HG03135 (cell line): ENCODE data around the gene CLCNKB.
"Not testable (repeated sequence)": the region's sequence is repeated elsewhere in the genome, so short reads cannot be mapped to it uniquely, and the experiment has no call there.

Source experiments
- ATAC-seq: cut with Tn5 transposase; IDR thresholded peaks from one replicate; pipeline ENCODE4 v1.9.1; 2021; ENCODE audit warnings: mild to moderate bottlenecking, moderate library complexity; ENCODE audit not compliant: unreplicated experiment

Gene CLCNKB

DNA sequence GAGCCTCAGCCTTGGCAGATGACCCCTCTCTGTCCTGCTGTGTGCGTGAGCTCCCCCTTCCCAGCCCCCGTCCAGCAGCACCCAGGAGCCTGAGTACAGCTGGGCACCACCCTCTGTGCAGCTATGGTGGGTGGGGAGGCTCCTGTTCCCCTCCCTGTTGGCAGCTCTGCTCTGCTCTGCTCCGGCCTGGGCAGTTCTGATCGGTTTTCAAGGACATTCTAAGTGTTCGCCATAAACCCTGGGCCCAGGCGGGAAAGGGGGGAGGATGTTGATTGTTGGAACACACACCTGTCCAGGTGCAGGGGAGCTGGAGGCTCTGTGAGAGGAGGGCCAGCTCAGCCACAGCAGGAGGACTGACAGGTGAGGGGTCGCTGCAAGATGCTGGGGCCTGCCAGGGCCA, at the start of gene CLCNKB:
Gene CLCNKB, plus strand, starts transcription at position 262 of the 400 bp plus-strand sequence. CDS start 711 bp downstream, outside the sequence.
- ATAC-seq = no peak

DNA sequence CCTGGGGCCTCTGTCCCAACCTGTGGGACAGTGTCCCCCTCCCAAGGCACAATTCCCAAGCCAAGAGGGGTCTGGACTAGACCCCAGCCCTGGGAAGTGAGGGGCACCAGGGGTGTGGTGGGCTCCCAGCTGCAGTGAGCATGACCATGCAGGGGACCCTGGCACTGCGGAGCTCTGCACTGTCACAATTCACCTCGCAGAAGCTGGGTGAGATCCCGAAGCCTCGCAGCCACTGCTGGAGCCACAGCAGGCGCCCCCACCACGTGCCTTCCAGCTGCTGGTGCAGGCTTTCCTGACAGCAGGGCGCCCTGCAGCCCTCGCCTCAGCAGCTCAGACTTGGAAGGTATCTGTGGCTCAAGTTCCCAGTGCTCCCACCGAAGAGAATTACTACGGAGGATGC, 49.5 kb upstream of the CLCNKB start:
- ATAC-seq = no peak

GRCh38 chr1:15994590-15995351, 48.8 kb upstream of the CLCNKB start:
- no peak for ATAC-seq

GRCh38 chr1:15997076-15997585, 46.5 kb upstream of the CLCNKB start:
- no peak for ATAC-seq

GRCh38 chr1:15997637-15998280, 45.8 kb upstream of the CLCNKB start:
- no peak for ATAC-seq

DNA sequence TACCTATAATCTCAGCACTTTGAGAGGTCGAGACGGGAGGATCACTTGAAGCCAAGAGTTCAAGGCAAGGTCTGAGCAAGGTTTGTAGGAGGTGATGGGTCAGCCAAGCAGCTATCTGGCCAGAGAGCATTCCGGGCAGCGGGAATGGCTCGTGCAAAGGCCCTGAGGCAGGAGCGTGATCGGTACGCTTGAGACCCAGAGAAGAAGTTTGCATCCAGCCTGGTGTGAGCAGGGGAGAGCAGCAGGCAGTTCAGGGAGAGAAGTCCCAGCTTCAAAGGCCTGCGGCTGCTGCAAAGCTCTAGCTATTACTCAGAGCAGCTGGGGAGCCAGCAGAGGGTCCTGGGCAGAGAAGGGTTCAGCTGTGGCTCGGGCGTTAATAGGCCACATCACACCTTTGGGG, 44.7 kb upstream of the CLCNKB start:
- no peak for ATAC-seq

- not testable (repeated sequence) for ATAC-seq
These were observed 42.3 kb upstream of the CLCNKB start for GRCh38 chr1:16001274-16001673.

DNA sequence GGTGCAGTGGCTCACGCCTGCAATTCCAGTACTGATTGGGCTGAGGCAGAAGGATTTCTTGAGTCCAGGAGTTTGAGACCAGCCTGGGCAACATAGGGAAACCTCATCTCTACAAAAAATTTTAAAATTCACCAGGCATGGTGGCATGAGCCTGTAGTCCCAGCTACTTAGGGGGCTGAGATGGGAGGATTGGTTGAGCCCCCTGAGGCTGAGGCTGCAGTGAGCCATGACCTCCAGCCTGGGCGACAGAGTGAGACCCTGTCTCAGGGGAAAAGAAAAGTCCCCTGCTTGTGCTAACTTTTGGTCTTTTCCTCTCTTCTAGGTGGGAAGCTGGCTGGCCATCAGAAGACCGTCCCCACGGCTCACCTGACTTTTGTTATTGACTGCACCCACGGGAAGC, 38.0 kb upstream of the CLCNKB start:
- ATAC-seq = no peak

DNA sequence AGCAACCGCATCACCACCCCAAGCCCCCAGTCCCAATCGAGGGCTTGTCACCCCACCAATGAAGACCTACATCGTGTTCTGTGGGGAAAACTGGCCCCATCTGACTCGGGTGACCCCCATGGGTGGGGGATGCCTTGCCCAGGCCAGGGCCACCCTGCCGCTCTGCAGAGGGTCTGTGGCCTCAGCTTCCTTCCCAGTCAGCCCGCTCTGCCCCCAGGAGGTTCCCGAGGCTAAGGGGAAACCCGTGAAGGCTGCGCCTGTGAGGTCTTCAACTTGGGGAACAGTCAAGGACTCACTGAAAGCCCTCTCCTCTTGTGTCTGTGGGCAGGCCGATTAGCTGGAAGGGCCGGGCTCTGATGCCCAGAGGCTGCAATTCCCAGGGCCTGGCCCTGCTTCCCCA, 37.6 kb upstream of the CLCNKB start:
- no peak for ATAC-seq

- no peak for ATAC-seq
These were observed 36.8 kb upstream of the CLCNKB start for GRCh38 chr1:16006552-16007485.

- no peak for ATAC-seq
These were observed 35.8 kb upstream of the CLCNKB start for GRCh38 chr1:16007671-16008341.

DNA sequence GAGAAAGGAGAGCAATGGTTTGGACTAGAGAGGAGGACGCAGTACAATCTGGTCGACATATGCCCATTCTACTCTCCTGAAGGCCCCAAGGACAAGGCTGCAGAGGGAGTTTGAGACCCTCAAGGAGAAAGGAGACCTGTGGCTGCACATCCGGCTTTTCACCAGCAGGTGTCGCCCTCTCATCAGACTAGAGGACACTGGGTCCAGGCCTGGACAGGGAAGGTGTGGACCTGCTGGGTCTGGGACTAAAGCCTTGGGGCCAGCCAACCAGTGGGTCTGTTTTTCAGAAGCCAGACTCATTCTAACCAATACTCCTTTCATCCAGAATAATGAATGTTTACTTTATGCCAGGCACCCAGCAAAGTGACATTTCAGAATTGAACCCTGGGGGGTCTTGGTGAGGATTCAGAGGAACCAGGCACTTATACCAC, 34.5 kb upstream of the CLCNKB start:
- ATAC-seq = no peak

- no peak for ATAC-seq
These were observed 33.9 kb upstream of the CLCNKB start for GRCh38 chr1:16009678-16010077.

DNA sequence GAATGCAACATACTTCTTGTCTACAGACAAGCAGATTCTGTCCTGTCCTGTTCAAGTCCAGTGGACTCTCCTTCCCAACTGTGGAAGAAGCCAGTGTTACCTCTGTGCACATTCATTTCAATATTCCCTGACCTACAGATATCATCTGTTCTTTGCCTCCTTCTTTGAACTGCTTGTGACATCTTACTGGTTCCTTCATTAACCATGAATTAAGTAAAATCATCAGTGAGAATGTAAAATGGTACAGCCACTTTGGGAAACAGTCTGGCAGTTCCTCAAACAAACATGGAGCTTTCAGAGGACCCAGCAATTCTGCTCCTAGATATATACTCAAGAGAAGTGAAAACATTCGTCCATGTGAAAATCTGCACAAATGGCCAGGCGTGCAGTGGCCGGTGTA, 32.7 kb upstream of the CLCNKB start:
- ATAC-seq = no peak

DNA sequence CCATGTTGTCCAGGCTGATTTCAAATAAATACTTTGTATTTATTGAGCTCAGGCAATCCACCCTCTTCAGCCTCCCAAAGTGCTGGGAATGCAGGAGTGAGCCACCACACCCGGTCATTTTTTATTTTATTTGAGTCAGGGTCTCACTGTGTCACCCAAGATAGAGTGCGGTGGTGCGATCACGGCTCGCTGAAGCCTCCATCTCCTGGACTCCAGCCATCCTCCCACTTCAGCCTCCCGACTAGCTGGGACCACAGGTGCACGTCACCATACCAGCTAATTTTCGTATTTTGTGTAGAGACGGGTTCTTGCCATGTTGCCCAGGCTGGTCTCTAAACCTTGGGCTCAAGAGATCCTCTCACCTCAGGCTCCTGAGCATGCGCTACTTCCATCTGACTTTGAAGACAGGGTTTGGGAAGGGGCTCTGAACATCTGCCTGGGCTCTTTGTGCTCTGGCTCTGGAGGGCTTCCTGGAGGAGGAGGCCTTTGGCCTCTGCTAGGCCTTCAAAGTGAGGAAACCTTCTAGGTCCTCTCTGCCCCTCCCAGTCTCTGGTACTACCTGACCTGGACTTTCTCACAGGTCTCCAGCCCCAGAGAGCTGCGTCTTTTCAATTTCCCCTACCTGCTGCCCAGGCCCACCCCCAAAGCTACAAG, 31.5 kb upstream of the CLCNKB start:
- ATAC-seq = no peak

- ATAC-seq = no peak
These were observed 30.9 kb upstream of the CLCNKB start for GRCh38 chr1:16012590-16013219.

DNA sequence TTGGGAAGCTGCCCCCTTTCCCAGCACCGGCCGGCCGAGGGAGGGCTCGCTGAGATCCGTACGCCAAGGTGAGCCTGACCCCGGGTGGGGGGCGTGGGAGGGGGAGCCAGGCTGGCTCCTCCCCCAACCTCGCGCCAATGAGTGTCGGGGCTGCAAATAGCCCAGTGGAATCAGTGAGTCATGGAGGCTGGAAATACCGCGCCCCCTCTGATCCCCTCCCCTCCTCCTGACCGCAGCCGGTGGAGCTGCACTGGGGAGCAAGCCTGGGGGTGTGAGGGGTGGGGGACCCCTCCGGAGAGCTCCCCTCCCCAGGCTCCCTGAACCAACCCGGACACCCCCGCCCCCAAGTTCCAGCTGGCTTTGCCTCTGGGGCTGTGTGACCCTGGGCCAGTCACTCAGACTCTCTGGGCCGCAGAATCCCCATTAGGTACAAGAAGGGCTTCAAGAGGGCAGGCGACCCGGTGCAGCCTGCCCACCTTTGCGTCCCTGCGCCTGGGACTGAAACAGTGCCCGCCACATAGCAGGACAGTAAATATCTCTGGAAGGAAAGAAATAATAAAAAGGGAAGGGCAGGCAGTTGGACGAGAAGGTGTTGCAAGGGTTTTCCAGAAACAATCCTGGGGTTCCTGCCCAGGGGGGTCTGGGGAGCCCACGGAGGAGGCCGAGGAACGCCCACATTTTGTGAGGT, 30.2 kb upstream of the CLCNKB start:
- no peak for ATAC-seq

- no peak for ATAC-seq
These were observed 29.7 kb upstream of the CLCNKB start for GRCh38 chr1:16013908-16014258.
